GM12891 (cell line): ENCODE results near the gene RNLS.

ENCODE experiments used
- PAX5 ChIP-seq: IDR thresholded peaks from 2 replicates; pipeline ENCODE4 v1.6.1; 2011; ENCODE audit warnings: low read length, moderate library complexity, mild to moderate bottlenecking; ENCODE audit not compliant: insufficient read depth, severe bottlenecking
- POLR2A ChIP-seq: IDR thresholded peaks from 2 replicates; pipeline ENCODE4 v1.6.1; 2011; ENCODE audit warnings: low read depth, low read length, control low read depth
- POLR2AphosphoS5 ChIP-seq: IDR thresholded peaks from 2 replicates; pipeline ENCODE4 v1.6.1; 2011; ENCODE audit warnings: low read depth, low read length, control low read depth
- SPI1 ChIP-seq: IDR thresholded peaks from 2 replicates; pipeline ENCODE4 v1.6.1; 2011; ENCODE audit warnings: low read depth, low read length, control low read depth
- TAF1 ChIP-seq: IDR thresholded peaks from 2 replicates; pipeline ENCODE4 v1.6.1; 2011; ENCODE audit warnings: low read depth, low read length, control low read depth

GRCh38 chr10:88241501-88241900 is 341.6 kb downstream of the RNLS start:
- TF ChIP-seq POLR2AphosphoS5 = no peak
- TF ChIP-seq POLR2A = no peak
- TF ChIP-seq PAX5 = no peak
- TF ChIP-seq SPI1 = no peak
- TF ChIP-seq TAF1 = no peak
